Activated T-helper 1 cell treated with Interleukin-2 at 50 U/mL for 16 hours (primary cell): ENCODE results near the gene OGFOD3.

Experiments
- DNase-seq: peaks from one replicate; pipeline ENCODE4 v3.0.0-alpha.2; 2020; ENCODE audit warnings: low read depth

Gene OGFOD3

GRCh38 chr17:82405051-82405450 lies 13.3 kb downstream of the OGFOD3 start:
- DNase-seq: no peak

GRCh38 chr17:82403662-82404660 lies 14.4 kb downstream of the OGFOD3 start:
- DNase-seq: no peak

- no peak for DNase-seq
These were observed 15.5 kb downstream of the OGFOD3 start for GRCh38 chr17:82402865-82403264.

GRCh38 chr17:82400830-82401229 lies 17.6 kb downstream of the OGFOD3 start:
- peak; percentile 26 for DNase-seq

- DNase-seq: no peak
These were observed 18.2 kb downstream of the OGFOD3 start for GRCh38 chr17:82400206-82400605.

GRCh38 chr17:82399601-82400101 lies 18.7 kb downstream of the OGFOD3 start:
- no peak for DNase-seq

- no peak for DNase-seq
These were observed 19.3 kb downstream of the OGFOD3 start for GRCh38 chr17:82399041-82399441.

- DNase-seq: no peak
These were observed 20.7 kb downstream of the OGFOD3 start for GRCh38 chr17:82397449-82398335.

- no peak for DNase-seq
These were observed 21.6 kb downstream of the OGFOD3 start for GRCh38 chr17:82396601-82397435.

- no peak for DNase-seq
These were observed 24.1 kb downstream of the OGFOD3 start for GRCh38 chr17:82394278-82394677.

GRCh38 chr17:82392941-82393340 lies 25.4 kb downstream of the OGFOD3 start:
- DNase-seq: no peak

- DNase-seq: no peak
These were observed 26.0 kb downstream of the OGFOD3 start for GRCh38 chr17:82392209-82392920.

GRCh38 chr17:82391496-82392066 lies 26.8 kb downstream of the OGFOD3 start:
- DNase-seq: no peak

- DNase-seq: no peak
These were observed 27.4 kb downstream of the OGFOD3 start for GRCh38 chr17:82390860-82391435.

- DNase-seq: no peak
These were observed 28.1 kb downstream of the OGFOD3 start for GRCh38 chr17:82390015-82390859.

- no peak for DNase-seq
These were observed 29.0 kb downstream of the OGFOD3 start for GRCh38 chr17:82389379-82389778.

- DNase-seq: no peak
These were observed 29.5 kb downstream of the OGFOD3 start for GRCh38 chr17:82388922-82389283.

- DNase-seq: no peak
These were observed 30.0 kb downstream of the OGFOD3 start for GRCh38 chr17:82388223-82388921.

- DNase-seq: no peak
These were observed 30.7 kb downstream of the OGFOD3 start for GRCh38 chr17:82387705-82388106.
